ENCODE results near the gene EFNA5.

EFNA5 gene

DNA sequence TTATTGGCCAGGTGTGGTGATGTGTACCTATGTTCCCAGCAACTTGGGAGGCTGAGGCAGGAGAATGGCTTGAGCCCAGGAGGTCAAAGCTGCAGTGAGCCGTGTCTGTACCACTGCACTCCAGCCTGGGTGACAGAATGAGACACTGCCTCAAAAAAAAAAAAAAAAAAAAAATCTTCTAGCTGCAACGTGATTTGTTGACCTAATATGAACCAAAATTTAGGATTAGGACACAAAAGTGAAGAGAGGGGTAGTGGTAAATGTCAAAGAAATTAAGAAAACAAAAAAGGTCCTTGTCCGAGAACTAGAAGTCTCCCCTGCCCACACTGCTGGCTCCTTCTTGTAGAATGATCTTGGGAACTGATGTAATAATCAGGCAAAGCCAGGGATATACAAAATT, 272.0 kb downstream of the EFNA5 start:
- H3K4me3 ChIP-seq (ENCODE audit: low read depth, low read length) = no peak overlapping the region
- DNase-seq (ENCODE audit: low read depth) = no peak

DNA sequence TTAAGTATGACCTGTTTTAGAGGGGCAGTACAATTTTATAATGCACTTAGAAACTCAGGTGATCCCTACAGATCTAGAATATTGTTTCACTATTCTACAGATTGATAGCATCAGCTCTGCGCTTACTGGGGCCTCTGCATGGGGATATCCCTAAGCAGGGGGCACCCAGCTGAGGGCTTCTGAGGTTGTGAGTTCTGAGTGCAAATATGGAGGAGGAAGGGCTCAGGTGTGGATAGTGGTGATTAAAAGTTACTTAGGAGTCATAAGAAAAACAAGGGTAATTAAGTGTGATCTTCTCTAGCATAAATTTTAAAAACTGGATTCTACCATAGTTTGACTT, 274.4 kb downstream of the EFNA5 start:
- H3K4me3 ChIP-seq (ENCODE audit: low read depth, low read length) = no peak overlapping the region
- no peak for DNase-seq (ENCODE audit: low read depth)

DNA sequence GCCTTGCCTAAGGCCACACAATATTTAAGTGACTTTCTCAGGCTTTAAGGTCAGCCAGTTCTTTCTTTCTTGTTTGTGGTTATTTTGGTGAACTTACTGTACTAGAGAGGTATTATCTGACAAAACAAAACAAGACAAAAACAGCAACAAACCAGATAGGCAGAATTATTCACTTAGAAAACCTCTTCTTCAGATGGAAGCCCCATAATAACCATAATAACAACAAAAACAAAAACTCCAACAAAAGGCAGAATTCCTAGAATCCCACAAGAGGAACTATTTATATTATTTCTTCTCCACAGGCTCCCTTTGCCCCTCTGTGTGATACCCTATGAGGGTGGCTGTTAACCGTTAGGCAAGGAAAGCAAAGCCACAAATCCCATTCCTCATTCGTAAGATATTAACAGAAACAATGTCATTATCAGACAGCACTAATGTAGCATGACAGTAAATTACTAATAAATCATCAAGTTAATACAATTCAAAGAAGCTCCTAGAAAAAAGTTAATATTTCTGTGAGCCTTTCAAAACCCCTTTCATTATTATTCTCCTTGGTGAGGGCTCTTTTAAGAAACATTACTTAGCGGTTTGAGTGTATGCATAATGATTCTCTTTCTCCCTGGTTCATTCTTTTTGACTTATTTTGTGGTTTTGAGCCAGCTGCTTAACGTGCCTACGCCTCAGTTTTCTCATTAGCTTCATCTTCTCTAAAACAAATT, 274.9 kb downstream of the EFNA5 start:
- no peak for DNase-seq (ENCODE audit: low read depth)
- no peak overlapping the region for H3K4me3 ChIP-seq (ENCODE audit: low read depth, low read length)

DNA sequence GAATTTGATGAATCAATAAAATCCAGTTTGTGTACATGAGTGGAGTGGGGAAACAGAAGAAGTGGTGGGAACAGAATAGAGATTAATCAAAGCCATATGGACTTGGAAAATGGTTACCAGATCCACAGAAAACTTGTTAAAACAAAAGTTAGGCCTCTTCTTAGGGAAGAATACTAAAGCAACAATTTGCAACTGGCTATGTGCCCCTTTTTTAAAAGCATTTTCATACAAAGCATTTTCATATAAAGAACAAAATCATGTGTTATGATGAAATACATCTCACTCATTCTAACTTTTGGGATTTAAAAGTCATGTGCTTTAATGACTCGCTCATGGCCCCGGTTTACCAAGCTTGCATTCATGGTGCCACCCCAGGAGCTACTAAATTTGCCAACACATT, 276.9 kb downstream of the EFNA5 start:
- H3K4me3 ChIP-seq (ENCODE audit: low read depth, low read length) = no peak overlapping the region
- no peak for DNase-seq (ENCODE audit: low read depth)

DNA sequence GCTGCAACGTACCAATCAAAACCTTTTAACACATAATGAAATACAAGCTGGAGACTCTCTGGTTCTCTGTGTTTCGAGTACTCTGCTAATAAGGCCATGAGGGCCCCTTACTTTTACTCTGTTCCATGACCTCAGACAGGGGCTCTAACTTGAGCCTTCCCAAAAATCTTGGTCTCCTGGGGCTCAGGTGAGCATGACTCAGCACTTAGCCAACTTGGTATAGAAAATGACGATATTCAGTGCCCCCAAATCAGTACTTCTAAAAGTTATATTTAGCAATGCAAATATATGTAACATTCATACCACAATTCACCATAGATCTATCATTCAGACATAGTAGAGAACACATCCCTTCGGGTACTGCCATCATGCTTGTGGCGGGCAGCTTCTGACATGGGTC, 278.9 kb downstream of the EFNA5 start:
- no peak overlapping the region for H3K4me3 ChIP-seq (ENCODE audit: low read depth, low read length)
- DNase-seq (ENCODE audit: low read depth) = no peak

DNA sequence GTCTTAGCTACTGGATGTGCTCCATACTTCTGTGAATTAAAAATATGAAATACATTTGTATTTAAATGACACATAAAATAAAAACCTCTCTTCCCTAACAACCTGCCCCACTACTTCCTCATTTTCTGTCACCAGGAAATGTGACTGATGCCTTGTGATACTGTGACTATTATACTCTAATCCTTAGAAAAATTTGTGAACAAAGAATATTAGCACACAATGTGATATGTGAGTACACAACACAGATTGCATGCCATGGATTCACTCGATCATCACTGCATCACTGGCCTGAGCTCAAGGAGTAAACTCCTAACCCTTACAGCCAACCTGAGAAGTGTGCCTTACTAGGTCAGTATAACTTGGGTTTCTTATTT, 281.0 kb downstream of the EFNA5 start:
- H3K4me3 ChIP-seq (ENCODE audit: low read depth, low read length) = no peak overlapping the region
- no peak for DNase-seq (ENCODE audit: low read depth)

DNA sequence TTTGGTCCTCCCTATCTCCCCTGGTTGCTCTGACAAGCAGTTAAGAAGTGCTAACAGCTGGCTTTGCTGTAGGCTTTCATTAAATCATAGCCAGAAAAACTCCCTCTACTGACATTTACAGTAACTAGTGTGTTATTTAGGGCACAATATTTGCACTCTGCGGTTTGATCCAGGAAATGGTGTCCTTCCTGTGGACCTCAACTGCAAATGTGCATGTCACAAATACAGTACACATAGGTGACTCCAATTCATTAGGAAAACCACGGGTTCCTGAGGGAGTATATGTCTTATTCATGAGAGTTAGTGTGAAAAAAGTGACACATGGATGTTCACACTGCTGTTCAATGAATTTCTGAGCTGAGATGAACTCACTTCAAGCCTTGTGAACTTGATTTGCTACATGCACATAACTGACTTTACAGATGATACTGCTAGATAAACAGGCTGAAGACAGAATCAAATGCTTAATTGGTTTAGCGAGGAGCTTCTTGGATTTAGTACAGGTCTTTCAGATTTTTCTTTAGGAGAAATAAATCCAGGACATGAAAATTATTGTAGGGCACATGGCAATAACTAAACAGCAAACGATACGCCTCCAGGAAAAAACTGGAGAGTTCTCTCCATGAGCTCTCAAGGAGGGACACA, 281.5 kb downstream of the EFNA5 start:
- no peak for DNase-seq (ENCODE audit: low read depth)

DNA sequence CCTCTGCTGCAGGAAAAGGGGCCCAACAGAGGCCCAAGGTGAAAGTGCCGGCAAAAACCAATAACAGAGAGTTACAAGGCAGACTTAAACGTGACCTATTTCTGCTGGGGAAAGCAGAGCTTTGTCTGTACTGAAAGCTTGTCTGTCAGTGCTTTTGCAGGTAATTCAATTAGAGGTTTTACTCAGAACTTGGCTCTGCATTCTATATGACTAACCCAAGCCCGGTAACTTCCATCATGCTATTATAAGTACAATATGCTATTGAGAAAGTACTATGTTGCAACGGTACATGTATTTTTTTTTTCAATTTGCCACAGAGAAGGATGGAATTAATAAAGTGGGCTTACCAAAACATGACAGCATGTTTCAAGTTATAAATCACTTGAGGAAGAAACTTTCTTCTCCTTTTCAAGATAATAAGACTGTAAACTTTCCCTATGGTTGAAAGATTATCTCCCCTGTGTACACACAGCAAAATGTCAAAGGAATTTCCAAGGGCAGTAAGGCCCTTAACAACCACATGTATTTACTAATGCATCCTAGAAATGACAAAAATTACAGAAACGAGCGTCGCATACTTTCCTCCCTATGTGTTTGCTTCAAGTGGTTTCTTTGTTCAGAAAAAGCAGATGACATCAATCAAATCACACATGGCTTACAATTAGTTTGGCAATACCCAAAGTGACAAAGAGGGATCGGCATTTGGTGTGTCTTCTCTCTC, 282.4 kb downstream of the EFNA5 start:
- peak; percentile 85 for DNase-seq (ENCODE audit: low read depth)
- H3K4me3 ChIP-seq (ENCODE audit: low read depth, low read length) = no peak overlapping the region

More for the DNA sequence above, 281.5 kb downstream of the EFNA5 start:
- no peak overlapping the region for H3K4me3 ChIP-seq (ENCODE audit: low read depth, low read length)

DNA sequence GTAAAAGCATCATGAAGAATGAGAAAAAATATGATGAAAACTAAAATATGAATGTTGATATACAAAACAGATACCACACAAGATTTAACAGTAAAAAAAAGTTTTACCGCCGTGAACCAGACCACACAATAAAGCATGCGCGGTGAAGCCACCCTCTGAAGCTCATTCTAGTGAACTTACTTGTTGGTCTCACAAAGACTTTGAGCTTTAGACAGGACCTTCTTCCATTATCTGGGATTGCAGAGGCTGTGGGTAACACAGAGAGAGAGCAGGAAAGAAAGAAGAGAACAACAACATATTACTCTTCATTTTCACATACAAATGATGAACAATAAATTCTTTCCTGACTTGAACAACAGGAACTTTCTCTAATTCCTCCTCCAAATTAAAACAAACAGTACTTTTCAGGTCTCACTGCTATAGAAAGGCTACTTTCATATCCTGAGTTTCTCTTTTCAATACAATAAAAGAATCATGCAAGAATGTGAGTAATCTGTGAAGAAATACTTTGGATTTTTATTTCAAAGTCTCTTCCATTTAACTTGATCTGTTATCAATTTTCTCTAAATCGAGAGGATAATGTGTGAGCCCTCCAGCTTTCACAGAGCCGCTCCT, 283.1 kb downstream of the EFNA5 start:
- DNase-seq (ENCODE audit: low read depth) = no peak
- no peak overlapping the region for H3K4me3 ChIP-seq (ENCODE audit: low read depth, low read length)

DNA sequence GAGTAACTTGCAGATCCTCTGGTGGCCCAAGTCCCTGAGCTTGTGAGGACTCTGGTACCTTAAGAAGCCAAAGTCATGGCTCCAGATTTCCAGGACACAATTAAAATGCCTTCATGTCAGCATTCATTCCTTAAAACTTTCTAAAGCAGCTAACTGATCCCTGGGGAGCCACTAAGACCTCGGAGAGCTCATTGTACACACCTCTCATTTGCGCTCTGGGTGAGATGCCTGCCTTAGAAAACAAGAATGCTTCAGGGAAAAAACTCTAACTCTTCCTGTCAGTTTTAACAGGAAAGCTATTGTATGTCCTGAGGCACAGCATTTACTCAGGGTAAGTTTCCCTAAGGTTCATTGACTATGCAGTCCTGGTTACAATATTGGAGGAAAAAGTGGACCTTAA, 285.0 kb downstream of the EFNA5 start:
- no peak for DNase-seq (ENCODE audit: low read depth)
- H3K4me3 ChIP-seq (ENCODE audit: low read depth, low read length) = no peak overlapping the region

DNA sequence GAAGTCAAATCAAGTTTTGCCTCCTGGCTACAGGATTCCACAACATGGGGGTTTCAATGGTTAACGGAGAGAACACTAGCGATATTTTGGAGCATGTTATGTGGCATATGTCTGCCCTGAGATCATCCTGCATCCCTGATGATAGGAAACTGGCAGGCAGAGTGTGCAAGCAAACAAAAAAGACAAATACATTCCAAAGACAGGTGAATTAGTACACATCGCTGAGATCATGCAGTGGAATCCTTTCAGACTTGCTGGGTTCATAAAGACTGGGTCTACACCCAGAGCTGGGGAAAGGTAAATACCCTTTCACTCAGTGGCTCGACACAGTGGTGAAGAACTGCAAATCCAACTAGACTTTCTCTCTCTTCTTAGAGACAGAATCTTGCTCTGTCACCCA, 286.5 kb downstream of the EFNA5 start:
- no peak overlapping the region for H3K4me3 ChIP-seq (ENCODE audit: low read depth, low read length)
- DNase-seq (ENCODE audit: low read depth) = no peak

DNA sequence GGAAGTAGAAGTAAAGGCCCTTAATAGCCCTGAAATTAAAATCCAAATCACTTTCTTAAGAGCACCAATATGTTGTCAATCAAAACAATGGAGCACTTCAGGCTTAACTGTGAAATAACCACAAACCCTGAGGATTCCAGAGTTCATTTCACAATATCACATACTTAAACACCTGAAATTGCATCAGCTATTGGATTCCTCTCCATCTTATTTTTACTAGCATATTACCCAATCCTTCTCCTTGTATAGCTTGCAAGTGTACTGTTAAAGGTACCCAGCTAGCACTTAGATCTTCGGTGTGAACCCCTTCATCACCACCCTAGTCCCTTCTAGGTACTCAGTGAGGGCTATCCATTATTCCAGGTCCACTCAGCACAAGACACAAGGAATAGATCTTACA, 287.3 kb downstream of the EFNA5 start:
- DNase-seq (ENCODE audit: low read depth) = no peak
- no peak overlapping the region for H3K4me3 ChIP-seq (ENCODE audit: low read depth, low read length)

DNA sequence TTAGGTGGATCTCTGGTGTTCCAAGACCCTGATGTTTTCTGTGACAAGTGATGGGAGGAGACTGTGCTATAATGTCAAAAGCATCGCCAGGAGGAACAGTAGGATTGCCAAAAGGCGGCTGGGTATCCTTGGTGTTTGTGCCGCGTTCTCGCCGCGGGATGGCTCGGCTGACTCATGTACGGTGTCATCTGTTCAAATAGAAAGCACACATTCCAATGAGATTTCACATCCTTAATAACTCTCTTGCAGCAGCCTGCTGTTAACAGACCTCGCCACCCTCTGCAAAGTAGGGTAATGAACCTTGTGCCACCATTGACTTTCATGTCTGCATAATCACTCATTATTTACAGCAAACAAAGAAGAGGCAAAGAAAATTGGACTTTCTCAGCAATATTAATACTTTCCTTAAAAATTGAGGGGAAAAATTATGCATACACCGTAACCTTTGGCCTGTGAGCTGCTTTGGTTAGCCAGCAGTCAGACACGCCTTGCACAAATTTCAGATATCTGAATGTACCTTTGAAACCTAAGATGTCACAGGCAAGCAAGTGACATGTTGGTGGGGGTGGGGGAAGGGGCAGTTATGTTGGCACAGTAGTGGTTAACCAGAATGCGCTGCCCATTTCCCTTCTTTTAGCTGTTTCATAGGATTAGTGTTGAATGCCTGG, 289.4 kb downstream of the EFNA5 start:
- H3K4me3 ChIP-seq (ENCODE audit: low read depth, low read length) = no peak overlapping the region
- DNase-seq (ENCODE audit: low read depth) = no peak

DNA sequence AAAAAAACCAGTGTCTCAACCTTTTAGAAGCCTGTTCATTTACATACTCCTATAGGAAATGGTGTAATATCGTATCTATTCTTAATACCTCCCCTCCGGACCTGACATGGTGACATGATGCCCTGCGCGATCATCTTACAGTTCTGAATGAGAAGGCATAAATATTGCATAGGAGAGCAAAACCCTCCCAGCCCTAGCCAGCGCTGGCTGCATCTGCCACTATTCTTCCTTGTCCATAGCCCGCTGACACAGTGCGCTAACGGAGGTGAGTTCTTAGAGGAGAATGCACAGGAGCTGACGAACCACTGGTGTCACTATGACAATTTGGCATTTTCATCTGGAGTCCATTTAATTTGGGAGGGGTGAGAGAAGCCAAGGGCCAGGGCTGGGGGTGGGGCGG, 290.1 kb downstream of the EFNA5 start:
- DNase-seq (ENCODE audit: low read depth) = no peak
- no peak overlapping the region for H3K4me3 ChIP-seq (ENCODE audit: low read depth, low read length)

DNA sequence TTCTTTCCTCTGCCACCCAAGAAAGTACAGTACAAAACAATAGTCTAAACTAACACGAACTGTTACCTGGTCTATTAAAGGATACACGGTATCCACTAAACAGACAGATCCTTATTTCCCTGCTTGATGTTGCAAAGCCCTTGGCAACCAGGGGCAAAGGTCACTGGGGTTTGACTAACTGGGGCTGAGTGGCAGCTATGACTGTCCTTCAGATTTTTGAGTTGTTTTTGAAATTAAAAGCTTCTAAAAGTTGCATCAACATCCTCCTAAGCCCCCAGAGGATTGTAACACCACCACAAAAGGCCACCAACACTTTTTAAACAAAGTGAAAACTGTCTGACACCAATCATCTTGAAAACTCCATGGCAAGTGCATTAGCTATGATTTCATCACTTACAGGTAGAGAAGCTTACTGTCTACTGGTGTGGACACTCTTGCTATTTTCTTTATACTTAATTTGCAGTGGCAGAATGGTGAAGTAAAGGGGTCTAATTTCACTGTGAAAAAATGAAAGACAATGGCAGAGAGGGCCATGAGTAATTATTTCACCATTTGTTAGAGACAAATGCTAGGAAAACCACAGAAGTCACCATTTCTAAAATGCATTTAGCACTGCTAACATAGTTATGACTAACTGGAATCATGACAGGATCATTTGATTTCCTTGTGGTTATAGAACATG, 292.4 kb downstream of the EFNA5 start:
- H3K4me3 ChIP-seq (ENCODE audit: low read depth, low read length) = no peak overlapping the region
- DNase-seq (ENCODE audit: low read depth) = no peak

DNA sequence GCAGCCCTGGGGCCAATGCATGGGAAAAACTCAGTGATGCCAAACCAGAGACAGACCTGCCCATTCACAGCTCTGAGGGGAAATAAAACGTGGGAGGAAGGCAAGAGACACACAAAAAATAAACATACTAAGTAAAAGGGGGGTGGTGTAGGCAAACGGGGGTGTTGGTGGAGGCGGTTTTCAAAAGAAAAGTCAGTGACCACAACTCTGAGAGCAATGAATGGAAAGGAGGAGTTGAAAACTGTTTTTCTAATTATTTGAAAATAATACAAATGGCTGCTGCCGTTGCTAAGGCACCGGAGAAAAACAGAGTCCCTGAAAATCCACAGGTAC, 293.5 kb downstream of the EFNA5 start:
- no peak for DNase-seq (ENCODE audit: low read depth)
- H3K4me3 ChIP-seq (ENCODE audit: low read depth, low read length) = no peak overlapping the region

DNA sequence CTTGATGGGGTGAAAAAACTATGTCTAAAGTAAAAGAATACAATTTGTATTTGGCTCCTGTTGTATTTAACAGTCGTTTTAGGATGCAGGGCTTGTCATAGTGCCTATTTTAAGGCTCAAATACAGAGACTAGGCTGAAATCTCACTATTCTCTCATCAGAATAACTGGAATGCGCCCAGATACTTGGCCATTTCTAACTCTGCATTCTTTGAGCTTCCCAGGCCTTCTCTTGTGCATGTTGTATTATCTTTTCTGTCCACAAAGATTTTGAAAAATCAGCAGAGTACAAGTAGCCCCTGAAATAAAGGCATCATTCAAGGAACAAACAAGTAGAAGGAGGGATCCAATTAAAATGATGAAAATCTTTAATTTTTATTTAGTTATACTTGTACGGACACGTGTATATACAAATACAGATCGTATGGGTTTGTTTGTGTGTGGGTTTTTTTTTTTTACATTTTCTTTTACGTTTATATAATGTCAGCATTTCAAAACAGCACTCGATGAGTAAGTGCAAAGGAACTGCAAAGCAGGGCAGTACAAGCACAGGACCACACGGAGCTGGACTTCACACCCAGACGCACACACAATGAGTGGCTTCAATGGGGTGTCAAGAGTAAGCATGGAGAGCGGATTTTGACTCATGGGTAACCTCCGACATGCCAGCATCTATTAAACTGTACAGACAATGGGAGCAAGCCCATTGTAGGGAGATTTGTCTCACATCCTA, 294.0 kb downstream of the EFNA5 start:
- DNase-seq (ENCODE audit: low read depth) = peak; percentile 56

DNA sequence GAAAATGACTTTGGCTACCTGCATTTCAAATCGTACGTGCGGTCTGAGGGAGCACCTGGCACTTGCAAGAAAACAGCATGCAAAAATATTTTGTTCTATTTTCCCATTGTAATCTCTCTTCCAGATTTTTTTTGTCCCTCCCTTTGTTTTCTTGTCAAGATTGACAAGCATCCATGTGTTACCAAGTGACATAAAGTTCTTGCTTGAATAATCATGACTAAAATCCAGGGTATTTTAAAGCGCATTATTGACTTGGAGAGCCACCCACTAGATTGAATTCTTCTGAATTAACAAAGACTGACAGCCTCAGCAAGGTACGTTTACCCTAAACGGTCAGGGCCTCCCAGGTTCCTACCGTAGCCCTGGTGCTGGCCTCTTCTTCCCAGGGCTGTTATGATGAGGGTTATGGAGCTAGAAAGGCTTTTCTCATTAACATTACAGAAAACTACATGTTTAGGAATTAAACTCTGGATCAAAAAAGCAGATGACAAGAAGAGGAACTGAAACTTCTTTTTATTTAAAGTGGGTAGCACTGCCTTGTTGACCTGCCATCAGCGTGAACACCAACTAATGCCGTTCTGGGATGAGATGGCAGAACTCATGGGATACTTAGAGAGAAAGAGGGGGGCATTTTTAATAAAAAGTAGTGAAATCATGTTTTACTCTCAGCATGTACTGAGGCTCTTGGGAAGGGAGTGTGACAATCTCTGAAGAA, 297.0 kb downstream of the EFNA5 start:
- DNase-seq (ENCODE audit: low read depth) = no peak
- H3K4me3 ChIP-seq (ENCODE audit: low read depth, low read length) = no peak overlapping the region

More for the DNA sequence above, 294.0 kb downstream of the EFNA5 start:
- H3K4me3 ChIP-seq (ENCODE audit: low read depth, low read length) = no peak overlapping the region
